ENCODE data around the gene MEGF11.

GRCh38 chr15:66290518-66290917, 37.0 kb upstream of the MEGF11 start:
- TF ChIP-seq, protein P1, sequence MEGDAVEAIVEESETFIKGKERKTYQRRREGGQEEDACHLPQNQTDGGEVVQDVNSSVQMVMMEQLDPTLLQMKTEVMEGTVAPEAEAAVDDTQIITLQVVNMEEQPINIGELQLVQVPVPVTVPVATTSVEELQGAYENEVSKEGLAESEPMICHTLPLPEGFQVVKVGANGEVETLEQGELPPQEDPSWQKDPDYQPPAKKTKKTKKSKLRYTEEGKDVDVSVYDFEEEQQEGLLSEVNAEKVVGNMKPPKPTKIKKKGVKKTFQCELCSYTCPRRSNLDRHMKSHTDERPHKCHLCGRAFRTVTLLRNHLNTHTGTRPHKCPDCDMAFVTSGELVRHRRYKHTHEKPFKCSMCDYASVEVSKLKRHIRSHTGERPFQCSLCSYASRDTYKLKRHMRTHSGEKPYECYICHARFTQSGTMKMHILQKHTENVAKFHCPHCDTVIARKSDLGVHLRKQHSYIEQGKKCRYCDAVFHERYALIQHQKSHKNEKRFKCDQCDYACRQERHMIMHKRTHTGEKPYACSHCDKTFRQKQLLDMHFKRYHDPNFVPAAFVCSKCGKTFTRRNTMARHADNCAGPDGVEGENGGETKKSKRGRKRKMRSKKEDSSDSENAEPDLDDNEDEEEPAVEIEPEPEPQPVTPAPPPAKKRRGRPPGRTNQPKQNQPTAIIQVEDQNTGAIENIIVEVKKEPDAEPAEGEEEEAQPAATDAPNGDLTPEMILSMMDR (conservative IDR thresholded peaks at IDR 0.05; ENCODE audit: low read length) = no peak
- no peak for TF ChIP-seq EZH2phosphoT487 (IDR thresholded peaks at IDR 0.05; ENCODE audit: borderline replicate concordance)
